HCT116 (cell line): ENCODE measurements around the gene KIF13A. TPM values are rescaled to one million over a fixed set of nuclear protein-coding genes. Genes with fewer than 3 reads are reported as not detected.
"Not testable (repeated sequence)": the region's sequence is repeated elsewhere in the genome, so short reads cannot be mapped to it uniquely, and the experiment has no call there.

Experiments
- ATAC-seq: fragments of 200-7000 bp; cut with Tn5 transposase; 2 replicates; pipeline ENCODE4 v1.9.1; 2020; ENCODE audit warnings: mild to moderate bottlenecking, moderate library complexity
- BruUV-seq: library from RNA; stranded (reverse); fragments of 400-500 nt; replicated peaks from 2 replicates; lab custom pipeline; 2021; lab: Mats Ljungman, UMichigan
- CTCF ChIA-PET: fragments of 300-600 bp; sonication (Branson Sonifier 250); formaldehyde crosslinking; loops from one replicate; lab custom pipeline; 2021; ENCODE audit warnings: antibody characterized with exemption; lab: Charles Lee
- POLR2A ChIA-PET: fragments of 300-600, 350-600 bp; sonication (Branson Sonifier 250); formaldehyde crosslinking; loops from one replicate; lab custom pipeline; 2021; ENCODE audit warnings: antibody characterized with exemption; lab: Charles Lee
- RAD21 ChIA-PET, 2 experiments: fragments of 300-600 bp; sonication (Branson Sonifier 250); formaldehyde crosslinking; loops; one replicate each; lab custom pipeline; 2023; ENCODE audit warnings: low total read pairs in 2 of 2; ENCODE audit not compliant: uncharacterized antibody in 2 of 2, unreplicated experiment in 2 of 2, low non-redundant PET in 1 of 2; lab: Charles Lee
- DNase-seq: peaks from one replicate; pipeline ENCODE4 v3.0.0-alpha.2; 2010; ENCODE audit warnings: low read depth, low spot score
- H2AFZ ChIP-seq: fragments of 200-600 bp; shearing (Covaris generic), sonication (generic); 2 replicates; pipeline ENCODE4 v1.6.1; 2017; ENCODE audit warnings: low read depth, mixed run types, mixed read lengths, antibody characterized with exemption, low read length; ENCODE audit not compliant: poor library complexity, severe bottlenecking
- H3K27ac ChIP-seq: 2 replicates; pipeline ENCODE4 v1.5.1; 2012; ENCODE audit warnings: low read depth, low read length
- H3K27me3 ChIP-seq: fragments of 200-600 bp; sonication (generic); 2 replicates; pipeline ENCODE4 v1.6.1; 2016; ENCODE audit warnings: mixed run types, low read length, mixed read lengths; ENCODE audit not compliant: insufficient read depth
- H3K36me3 ChIP-seq, 2 experiments: fragments of 200-500 bp in 1 of 2; fragments of 200-600 bp in 1 of 2; sonication (Bioruptor generic) in 1 of 2; sonication (generic) in 1 of 2; 2 replicates each; pipeline versions ENCODE4 v1.5.1 to v1.6.1; 2014 to 2016; ENCODE audit warnings: low read length in 2 of 2, inconsistent platforms in 1 of 2, mixed read lengths in 1 of 2, mixed run types in 1 of 2; ENCODE audit not compliant: insufficient read depth in 2 of 2, control insufficient read depth in 1 of 2
- H3K4me1 ChIP-seq, 2 experiments: fragments of 200-600 bp in 1 of 2; sonication (generic) in 1 of 2; 2 replicates each; pipeline versions ENCODE4 v1.5.1 to v1.6.1; 2012 to 2017; ENCODE audit warnings: low read length in 2 of 2, inconsistent platforms in 1 of 2, mild to moderate bottlenecking in 1 of 2, mixed read lengths in 1 of 2, mixed run types in 1 of 2, moderate library complexity in 1 of 2; ENCODE audit not compliant: insufficient read depth in 2 of 2, control insufficient read depth in 1 of 2
- H3K4me2 ChIP-seq: fragments of 200-600 bp; sonication (generic); 2 replicates; pipeline ENCODE4 v1.6.1; 2017; ENCODE audit warnings: mixed run types, low read length, mixed read lengths
- H3K4me3 ChIP-seq, 2 experiments: fragments of 200-600 bp in 1 of 2; sonication (generic) in 1 of 2; replicated peaks in 1 of 2; 2 replicates each; pipeline ENCODE4 v1.5.1; 2011 to 2016; ENCODE audit warnings: low read length in 2 of 2, control low read depth in 1 of 2, low read depth in 1 of 2, mild to moderate bottlenecking in 1 of 2, mixed read lengths in 1 of 2, mixed run types in 1 of 2
- H3K79me2 ChIP-seq: fragments of 200-600 bp; sonication (generic); 2 replicates; pipeline ENCODE4 v1.6.1; 2017; ENCODE audit warnings: mild to moderate bottlenecking, mixed run types, low read length, moderate library complexity, mixed read lengths; ENCODE audit not compliant: insufficient read depth
- H3K9ac ChIP-seq: fragments of 200-600 bp; sonication (generic); 2 replicates; pipeline ENCODE4 v1.6.1; 2016; ENCODE audit warnings: low read length, mixed read lengths
- H3K9me2 ChIP-seq: fragments of 200-600 bp; sonication (generic), shearing (Covaris generic); 2 replicates; pipeline ENCODE4 v1.6.1; 2017; ENCODE audit warnings: mixed run types, mild to moderate bottlenecking, moderate library complexity; ENCODE audit not compliant: insufficient read depth
- H3K9me3 ChIP-seq, 2 experiments: fragments of 200-500 bp in 1 of 2; fragments of 200-600 bp in 1 of 2; sonication (Bioruptor generic) in 1 of 2; sonication (generic) in 1 of 2; 2 replicates each; pipeline ENCODE4 v1.6.1; 2014 to 2017; ENCODE audit warnings: low read length in 2 of 2, mixed read lengths in 2 of 2, inconsistent platforms in 1 of 2, low read depth in 1 of 2, mild to moderate bottlenecking in 1 of 2, mixed run types in 1 of 2, moderate library complexity in 1 of 2; ENCODE audit not compliant: control insufficient read depth in 1 of 2, insufficient read depth in 1 of 2
- H4K20me1 ChIP-seq: fragments of 200-600 bp; sonication (generic), shearing (Covaris generic); 2 replicates; pipeline ENCODE4 v1.6.1; 2017; ENCODE audit warnings: mixed run types, mild to moderate bottlenecking, moderate library complexity; ENCODE audit not compliant: insufficient read depth
- ATF3 ChIP-seq: IDR thresholded peaks from 2 replicates; pipeline ENCODE4 v1.6.1; 2012
- CBX3 ChIP-seq: IDR thresholded peaks from 2 replicates; pipeline ENCODE4 v1.6.1; 2012; ENCODE audit warnings: low read depth
- CEBPB ChIP-seq: IDR thresholded peaks from 2 replicates; pipeline ENCODE4 v1.6.1; 2012; ENCODE audit warnings: low read depth
- EGR1 ChIP-seq: IDR thresholded peaks from 2 replicates; pipeline ENCODE4 v1.6.1; 2012; ENCODE audit warnings: low read depth
- EZH2phosphoT487 ChIP-seq: fragments of 200-600 bp; IDR thresholded peaks from 2 replicates; pipeline ENCODE4 v1.6.1; 2018; ENCODE audit warnings: antibody characterized with exemption, borderline replicate concordance
- POLR2A ChIP-seq: IDR thresholded peaks from 2 replicates; pipeline ENCODE4 v1.7.0; 2011; ENCODE audit warnings: borderline replicate concordance; ENCODE audit not compliant: insufficient read depth, insufficient read length; ENCODE audit errors: extremely low read depth
- POLR2AphosphoS5 ChIP-seq: IDR thresholded peaks from 2 replicates; pipeline ENCODE4 v1.6.1; 2011; ENCODE audit warnings: mild to moderate bottlenecking, low read depth, low read length, moderate library complexity
- RAD21 ChIP-seq: IDR thresholded peaks from 2 replicates; pipeline ENCODE4 v1.6.1; 2012; ENCODE audit warnings: low read depth, mild to moderate bottlenecking
- REST ChIP-seq: IDR thresholded peaks from 2 replicates; pipeline ENCODE4 v1.6.1; 2012; ENCODE audit warnings: low read depth
- SP1 ChIP-seq: IDR thresholded peaks from 2 replicates; pipeline ENCODE4 v1.6.1; 2012; ENCODE audit warnings: low read depth
- SRF ChIP-seq: IDR thresholded peaks from 2 replicates; pipeline ENCODE4 v1.6.1; 2012; ENCODE audit warnings: low read depth
- YY1 ChIP-seq: IDR thresholded peaks from 2 replicates; pipeline ENCODE4 v1.6.1; 2011; ENCODE audit warnings: low read length, low read depth, moderate library complexity, mild to moderate bottlenecking; ENCODE audit not compliant: insufficient replicate concordance; ENCODE audit errors: extremely low read depth
- ZBTB33 ChIP-seq: IDR thresholded peaks from 2 replicates; pipeline ENCODE4 v1.6.1; 2011; ENCODE audit warnings: mild to moderate bottlenecking, low read length, moderate library complexity; ENCODE audit not compliant: insufficient replicate concordance; ENCODE audit errors: extremely low read depth
- ZNF274 ChIP-seq: fragments of 200-500 bp; sonication (Bioruptor generic); IDR thresholded peaks from 2 replicates; pipeline ENCODE4 v1.6.1; 2014; ENCODE audit warnings: mild to moderate bottlenecking, low read depth, low read length, inconsistent platforms
- intact Hi-C: fragments of 100-400 bp; cut with micrococcal nuclease; formaldehyde crosslinking; loops from 2 replicates; pipeline ENCODE4 v1.10.0; 2022
- total RNA-seq: library from RNA; stranded (reverse); gene quantifications from one replicate; pipeline ENCODE4 v1.2.1, GENCODE V29; 2021; ENCODE audit not compliant: unreplicated experiment

Gene KIF13A
- total RNA-seq, 1 experiment from 2014 or later, result 23.1 TPM

- peaks cover 5 to 10% of the 10 kb centered on the region in 2 experiments; a peak in 3 of 4 replicates for H3K4me1 ChIP-seq
- no peaks in the 10 kb centered on the region for H3K9me3 ChIP-seq
- H3K36me3 ChIP-seq, result no peaks in the 10 kb centered on the region
- POLR2A ChIA-PET, result no interaction called here
- no peak overlapping the region for H3K4me3 ChIP-seq
- intact Hi-C loops, result no loop called here
- H3K9ac ChIP-seq, result no peak overlapping the region
- H2AFZ ChIP-seq, result no peak overlapping the region
- no peak overlapping the region for H3K4me2 ChIP-seq
- BruUV-seq, result no TSS peak
- H3K27me3 ChIP-seq, result no peaks in the 10 kb centered on the region
- H4K20me1 ChIP-seq, result no peaks in the 10 kb centered on the region
- no peak for TF ChIP-seq ZNF274
- no peak for TF ChIP-seq YY1
- no peak for TF ChIP-seq RAD21
- TF ChIP-seq ZBTB33, result no peak
- no peak for TF ChIP-seq REST
- no peak for TF ChIP-seq POLR2A
- TF ChIP-seq SP1, result no peak
- TF ChIP-seq EGR1, result no peak
- no peak for TF ChIP-seq POLR2AphosphoS5
- no peak for TF ChIP-seq SRF
- no peak for TF ChIP-seq ATF3
- TF ChIP-seq CEBPB, result no peak
- no peak for TF ChIP-seq EZH2phosphoT487
- TF ChIP-seq CBX3, result no peak
- no peak for ATAC-seq
- no peaks in the 10 kb centered on the region for H3K9me2 ChIP-seq
- no peak overlapping the region for H3K27ac ChIP-seq
- RAD21 ChIA-PET, result no interaction called here
- CTCF ChIA-PET, result no interaction called here
- DNase-seq, result no peak
- peaks cover 11% of the 10 kb centered on the region for H3K79me2 ChIP-seq
Measured at GRCh38 chr6:17912521-17912920, 74.9 kb downstream of the KIF13A start.

GRCh38 chr6:17911656-17912055 lies 75.8 kb downstream of the KIF13A start:
- H3K9me2 ChIP-seq, RAD21 ChIA-PET, H3K9me3 ChIP-seq, ATAC-seq, H3K4me2 ChIP-seq, H2AFZ ChIP-seq, H3K27ac ChIP-seq, H4K20me1 ChIP-seq, DNase-seq, H3K27me3 ChIP-seq, BruUV-seq, POLR2A ChIA-PET, H3K36me3 ChIP-seq, H3K4me3 ChIP-seq, H3K9ac ChIP-seq, intact Hi-C loops, CTCF ChIA-PET: not testable (repeated sequence)
- Histone ChIP-seq H3K79me2 (peaks cover 11% of the 10 kb centered on the region), H3K4me1 (peaks cover 7 to 19% of the 10 kb centered on the region in 2 experiments; a peak in 3 of 4 replicates)
